Adrenal gland (tissue), 12 donors: ENCODE measurements around the gene THBS4. TPM values are rescaled to one million over a fixed set of nuclear protein-coding genes. Genes with fewer than 3 reads are reported as not detected.

ENCODE experiments used
- DNase-seq, 7 donors: peaks; one replicate each; pipeline ENCODE4 v3.0.0-alpha.2; 2019 to 2020
- H3K27ac ChIP-seq, 5 donors: fragments of 200-600 bp; sonication (generic) in 4 of 5; 1 replicate in 3 of 5; 2 replicates in 2 of 5; pipeline versions ENCODE4 v1.5.1 to v1.8.0; 2016 to 2020; ENCODE audit warnings: mild to moderate bottlenecking in 1 of 5
- H3K27me3 ChIP-seq: fragments of 200-600 bp; 2 replicates; pipeline ENCODE4 v1.8.0; 2021
- H3K36me3 ChIP-seq, 2 donors: fragments of 200-600 bp; replicated peaks in 1 of 2; 1 replicate in 1 of 2; 2 replicates in 1 of 2; pipeline versions ENCODE4 v1.5.1 to v1.8.0; 2018 to 2022
- H3K4me1 ChIP-seq, 2 donors: fragments of 200-600 bp; replicated peaks in 1 of 2; 1 replicate in 1 of 2; 2 replicates in 1 of 2; pipeline versions ENCODE4 v1.5.1 to v1.8.0; 2018 to 2021
- H3K4me3 ChIP-seq, 4 donors: fragments of 200-600 bp; sonication (generic) in 3 of 4; one replicate each; pipeline ENCODE4 v1.5.1; 2016 to 2018
- H3K9me3 ChIP-seq, 3 donors: fragments of 200-600 bp; sonication (generic) in 1 of 3; replicated peaks in 1 of 3; 1 replicate in 2 of 3; 2 replicates in 1 of 3; pipeline versions ENCODE4 v1.5.1 to v1.8.0; 2016 to 2021
- CTCF ChIP-seq, 6 experiments: fragments of 450-650 bp in 4 of 6; fragments of 200-600 bp in 2 of 6; sonication (generic) in 1 of 6; IDR thresholded peaks; 1 replicate in 5 of 6; 2 replicates in 1 of 6; pipeline versions ENCODE4 v1.5.1 to v1.8.0; 2016 to 2021; ENCODE audit warnings: antibody characterized with exemption in 6 of 6, mild to moderate bottlenecking in 2 of 6, moderate library complexity in 1 of 6
- POLR2A ChIP-seq, 2 donors: fragments of 450-650 bp; IDR thresholded peaks; one replicate each; pipeline ENCODE4 v1.6.1; 2017; ENCODE audit warnings: antibody characterized with exemption in 2 of 2, mild to moderate bottlenecking in 2 of 2, moderate library complexity in 1 of 2
- WGBS, 4 donors: extraction: QIAGEN DNeasy Blood & Tissue Kit in 2 of 4; methylation state at CpG; one replicate each; pipeline versions ENCODE4 v1.1.5 to v1.1.7; 2013 to 2017; 5-methylcytosine and 5-hydroxymethylcytosine counted together
- intact Hi-C, 2 donors: fragments of 100-400 bp; cut with DNase I; formaldehyde crosslinking; loops; one replicate each; pipeline versions ENCODE4 v1.14.1 to v1.15.0; 2022 to 2023
- polyA plus RNA-seq, 3 donors: library from polyadenylated mRNA; stranded (reverse); fragments of 200-250 nt in 2 of 3; fragments of 350-450 nt in 1 of 3; fragmentation: Illumina TruSeq in 1 of 3; extraction: RNeasy Lipid Tissue Mini Kit (QIAGEN cat#74804) in 1 of 3; gene quantifications; one replicate each; pipeline ENCODE4 v1.2.3, GENCODE V29; 2013 to 2014
- total RNA-seq, 9 donors: library from RNA; depleted of rRNA in 4 of 9; stranded (reverse); fragments of >200 nt in 4 of 9; fragments of 120-200 nt in 1 of 9; fragmentation: NEBNext Ultra II Directional in 1 of 9; extraction: Animal tissue kit (Norgen Biotek cat#: 25700) in 1 of 9; gene quantifications; one replicate each; pipeline versions ENCODE4 v1.1.0 to v1.2.4, GENCODE V29; 2013 to 2023
- donor health status: healthy with polysubstance abuse.
- donor health status: Bipolar disorder and iron deficiency.
- donor health status: DM: yes; HTN: yes; CAD: no.
- donor health status: DM: no; HTN: no; CAD: no.
- donor health status: DM: no; HTN: no; CAD: no.
- donor health status: DM: yes; HTN: yes; CAD: no.

Gene THBS4
- total and polyA plus RNA-seq, 12 donors = 0.36 to 9.3 (median 2.1) TPM

DNA sequence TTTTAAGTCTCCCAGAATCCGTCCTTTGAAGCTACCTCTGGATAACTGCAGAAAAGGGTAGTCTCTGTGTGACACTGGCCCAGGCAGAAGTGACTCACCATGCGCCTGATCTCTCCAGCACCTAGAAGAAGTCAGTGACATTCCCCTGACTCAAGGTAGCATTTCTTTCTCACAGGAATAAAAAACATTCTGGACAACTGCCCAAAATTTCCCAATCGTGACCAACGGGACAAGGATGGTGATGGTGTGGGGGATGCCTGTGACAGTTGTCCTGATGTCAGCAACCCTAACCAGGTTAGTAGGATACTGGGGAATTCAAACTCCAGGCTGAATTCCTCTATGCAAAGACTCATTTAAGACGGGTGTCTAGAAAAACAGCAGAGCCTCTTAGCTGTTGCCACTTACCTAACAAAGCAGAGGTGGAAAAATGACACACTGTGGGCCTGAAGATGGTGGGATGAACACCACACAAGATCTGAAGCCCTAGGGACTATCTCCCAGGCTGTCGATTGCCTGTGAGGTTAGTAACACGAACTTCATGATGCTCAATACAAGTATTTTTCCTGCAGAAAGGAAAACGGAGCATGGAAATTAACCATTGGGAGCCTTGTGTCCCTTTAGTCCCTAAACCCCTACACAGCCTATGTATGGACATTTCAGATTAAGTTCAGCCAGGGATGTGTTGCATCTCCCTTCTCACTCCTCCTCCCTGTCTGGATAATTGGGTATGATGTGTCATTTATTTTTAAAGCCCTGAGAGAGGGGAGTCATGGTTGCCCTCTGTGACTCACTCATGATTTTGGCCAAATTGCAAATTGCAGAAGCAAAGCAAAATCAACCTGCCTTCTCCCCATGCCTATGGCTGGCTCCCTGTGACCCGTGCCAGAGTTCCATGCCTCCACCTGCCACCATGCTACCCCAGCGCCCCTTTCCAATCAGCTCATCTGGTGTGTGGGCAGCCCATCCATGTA lies 37.2 kb downstream of the THBS4 start:
- 83 to 88% (median 86%) methylated on average over 10 of the region's 10 CpGs for WGBS, 4 donors
- DNase-seq = no peak
- TF ChIP-seq CTCF (IDR thresholded peaks at IDR 0.05) = no peak
- TF ChIP-seq POLR2A (IDR thresholded peaks at IDR 0.05) = no peak
- no peaks in the 10 kb centered on the region for H3K27me3 ChIP-seq
- H3K36me3 ChIP-seq = no peaks in the 10 kb centered on the region
- H3K9me3 ChIP-seq = no peaks in the 10 kb centered on the region
- intact Hi-C loops = no loop called here
- no peak overlapping the region for H3K27ac ChIP-seq
- no peak overlapping the region for H3K4me3 ChIP-seq
- H3K4me1 ChIP-seq = no peaks in the 10 kb centered on the region

DNA sequence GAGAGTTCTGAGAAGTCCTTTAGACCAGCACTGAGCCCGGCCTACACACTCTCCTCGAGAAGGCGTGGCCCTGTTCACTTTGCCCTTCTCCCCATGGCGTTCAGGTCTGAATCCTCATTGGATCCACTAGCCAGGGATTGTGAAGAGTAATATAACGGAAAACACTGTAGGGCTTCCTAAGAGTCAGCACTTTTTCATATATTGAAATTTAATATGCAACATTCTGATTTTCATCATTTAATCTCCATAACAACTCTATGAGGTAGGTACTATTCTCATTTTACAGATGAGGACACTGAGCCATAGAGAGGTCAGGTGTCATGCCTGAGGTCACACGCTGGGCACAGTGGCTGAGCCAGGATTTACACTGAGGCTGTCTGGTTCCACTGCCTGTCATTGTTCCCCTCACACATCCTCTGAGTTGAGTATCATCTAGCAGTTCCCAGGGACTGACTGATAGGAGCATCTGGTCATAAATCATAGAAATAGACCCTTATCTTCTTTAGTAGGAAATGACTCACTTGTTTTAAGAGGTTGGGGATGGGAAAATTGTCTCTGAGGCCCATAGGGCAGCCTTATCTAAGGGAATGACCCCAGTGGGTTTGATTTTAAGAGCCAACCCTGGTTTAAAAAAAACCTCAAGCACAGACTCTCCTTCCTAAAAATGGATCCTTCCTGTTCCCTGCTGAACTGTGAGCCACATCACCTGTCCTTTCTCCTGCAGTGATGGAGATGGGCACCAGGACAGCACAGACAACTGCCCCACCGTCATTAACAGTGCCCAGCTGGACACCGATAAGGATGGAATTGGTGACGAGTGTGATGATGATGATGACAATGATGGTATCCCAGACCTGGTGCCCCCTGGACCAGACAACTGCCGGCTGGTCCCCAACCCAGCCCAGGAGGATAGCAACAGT lies 41.2 kb downstream of the THBS4 start:
- WGBS, 4 donors = 89 to 96% (median 91%) methylated on average over 10 of the region's 10 CpGs
- H3K27me3 ChIP-seq = no peaks in the 10 kb centered on the region
- no peaks in the 10 kb centered on the region for H3K4me1 ChIP-seq
- no peak overlapping the region for H3K4me3 ChIP-seq
- intact Hi-C loops = loop anchor here in 1 of 2 donors (5.0 kb wide), 1 partner anchor 154 kb away; no protein-coding TSS in a partner anchor
- TF ChIP-seq POLR2A (IDR thresholded peaks at IDR 0.05) = no peak
- TF ChIP-seq CTCF (IDR thresholded peaks at IDR 0.05) = no peak
- H3K36me3 ChIP-seq = no peaks in the 10 kb centered on the region
- no peak for DNase-seq
- no peak overlapping the region for H3K27ac ChIP-seq
- H3K9me3 ChIP-seq = no peaks in the 10 kb centered on the region

DNA sequence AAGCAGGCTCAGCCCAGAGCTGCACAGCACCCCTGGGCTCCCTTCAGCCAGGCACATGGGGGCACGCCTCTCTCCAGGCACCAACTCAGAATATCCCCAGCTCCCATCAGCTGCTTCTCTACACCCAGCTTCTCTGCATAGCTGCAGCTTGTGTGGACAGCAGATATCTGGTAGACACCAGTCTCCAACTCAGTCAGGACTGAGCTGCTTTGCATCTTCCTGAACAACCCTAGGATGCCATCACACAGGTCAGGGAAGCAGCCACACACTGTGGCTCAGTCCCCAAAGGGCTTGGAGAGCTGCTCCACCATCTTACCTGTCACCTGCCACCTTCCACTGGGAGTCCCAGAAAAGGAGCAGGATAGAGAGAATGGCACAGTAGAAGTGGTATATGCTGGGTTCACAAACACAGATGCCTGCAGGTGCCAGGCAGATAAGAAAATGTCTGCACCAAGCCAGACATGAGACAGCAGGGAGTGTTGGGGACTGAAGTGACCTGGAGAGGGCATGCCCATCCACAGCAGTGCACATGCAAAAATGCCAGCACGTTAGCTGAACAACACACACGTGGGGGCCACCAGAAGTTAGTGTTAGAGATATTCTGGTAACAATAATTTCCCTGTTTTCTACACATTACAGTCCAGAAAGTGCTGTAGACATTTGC lies 42.0 kb downstream of the THBS4 start:
- WGBS, 4 donors = 78 to 93% (median 84%) methylated on average over 2 to 3 of the region's 3 CpGs
- Histone ChIP-seq H3K27me3 (no peaks in the 10 kb centered on the region), H3K4me3 (no peak overlapping the region), H3K4me1 (no peaks in the 10 kb centered on the region), H3K27ac (no peak overlapping the region), H3K9me3 (no peaks in the 10 kb centered on the region), H3K36me3 (no peaks in the 10 kb centered on the region)
- TF ChIP-seq POLR2A (IDR thresholded peaks at IDR 0.05) = no peak
- TF ChIP-seq CTCF (IDR thresholded peaks at IDR 0.05) = no peak
- intact Hi-C loops = loop anchor here in 1 of 2 donors (5.0 kb wide), 1 partner anchor 155 kb away; no protein-coding TSS in a partner anchor
- DNase-seq = no peak
